Measurements from ENCODE around the gene C3orf49. TPM values are rescaled to one million over a fixed set of nuclear protein-coding genes. Genes with fewer than 3 reads are reported as not detected.

Gene C3orf49
- total RNA-seq, 3 donors from 2014 or later, result not detected

- no peaks in the 10 kb centered on the region for H3K9me3 ChIP-seq
- H3K4me3 ChIP-seq, result no peak overlapping the region
- DNase-seq (no peak), ATAC-seq (no peak)
- intact Hi-C loops (cut with DNase I, micrococcal nuclease), result no loop called here
- peaks cover 6% of the 10 kb centered on the region for H3K4me1 ChIP-seq (ENCODE audit: low read depth)
- TF ChIP-seq, protein P1, sequence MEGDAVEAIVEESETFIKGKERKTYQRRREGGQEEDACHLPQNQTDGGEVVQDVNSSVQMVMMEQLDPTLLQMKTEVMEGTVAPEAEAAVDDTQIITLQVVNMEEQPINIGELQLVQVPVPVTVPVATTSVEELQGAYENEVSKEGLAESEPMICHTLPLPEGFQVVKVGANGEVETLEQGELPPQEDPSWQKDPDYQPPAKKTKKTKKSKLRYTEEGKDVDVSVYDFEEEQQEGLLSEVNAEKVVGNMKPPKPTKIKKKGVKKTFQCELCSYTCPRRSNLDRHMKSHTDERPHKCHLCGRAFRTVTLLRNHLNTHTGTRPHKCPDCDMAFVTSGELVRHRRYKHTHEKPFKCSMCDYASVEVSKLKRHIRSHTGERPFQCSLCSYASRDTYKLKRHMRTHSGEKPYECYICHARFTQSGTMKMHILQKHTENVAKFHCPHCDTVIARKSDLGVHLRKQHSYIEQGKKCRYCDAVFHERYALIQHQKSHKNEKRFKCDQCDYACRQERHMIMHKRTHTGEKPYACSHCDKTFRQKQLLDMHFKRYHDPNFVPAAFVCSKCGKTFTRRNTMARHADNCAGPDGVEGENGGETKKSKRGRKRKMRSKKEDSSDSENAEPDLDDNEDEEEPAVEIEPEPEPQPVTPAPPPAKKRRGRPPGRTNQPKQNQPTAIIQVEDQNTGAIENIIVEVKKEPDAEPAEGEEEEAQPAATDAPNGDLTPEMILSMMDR (IDR thresholded peaks at IDR 0.05), result no peak
- H3K36me3 ChIP-seq (ENCODE audit: low read depth), result no peaks in the 10 kb centered on the region
Measured at GRCh38 chr3:63814237-63814636, 4.9 kb upstream of the C3orf49 start.

GRCh38 chr3:63817225-63817624 lies 1.9 kb upstream of the C3orf49 start:
- intact Hi-C loops (cut with DNase I, micrococcal nuclease), result loop anchor here in 1 of 2 donors (5.0 kb wide), 1 partner anchor 465 kb away; no protein-coding TSS in a partner anchor
- DNase-seq, result peak in 1 of 3 donors; percentile 3
- TF ChIP-seq, protein P1 (IDR thresholded peaks at IDR 0.05), result no peak

DNA sequence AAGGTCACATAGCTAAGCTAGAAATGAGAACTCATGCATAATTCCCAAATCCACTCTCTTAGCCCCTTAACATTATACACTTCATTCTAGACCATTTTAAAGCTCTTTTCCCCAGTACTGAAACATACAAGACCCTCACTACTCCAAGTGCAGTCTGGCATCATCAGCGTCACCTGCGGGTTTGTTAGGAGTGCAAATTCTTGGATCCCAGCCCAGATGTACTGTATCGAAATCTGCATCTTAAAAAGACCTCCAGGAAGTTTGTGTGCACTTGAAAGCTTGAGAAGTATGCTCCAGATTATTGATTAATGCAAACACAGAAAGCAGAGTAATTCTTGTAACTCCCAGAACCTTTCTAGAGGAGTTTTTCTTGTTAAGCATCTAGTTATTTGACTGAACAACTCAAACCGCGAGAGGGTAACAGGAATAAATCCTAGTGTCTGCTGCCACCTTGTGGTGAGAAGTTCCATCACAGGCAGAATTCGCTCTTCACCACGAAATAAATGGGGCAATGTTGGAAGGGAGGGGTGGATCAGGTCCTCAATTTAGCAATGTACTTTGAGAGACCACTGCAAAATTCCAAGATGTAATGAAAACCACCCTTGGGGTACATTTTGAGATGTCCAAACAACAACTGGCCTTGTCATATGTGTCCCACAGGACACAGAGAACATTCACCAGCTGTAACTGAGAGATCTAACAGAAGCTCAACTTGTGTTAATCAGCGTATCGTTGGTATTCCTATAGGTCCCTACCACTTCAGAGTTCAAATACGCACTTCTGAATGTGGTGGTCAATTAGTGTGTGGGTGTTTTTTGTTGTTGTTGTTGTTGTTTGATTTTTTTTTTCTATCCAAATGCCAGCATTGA lies 583 bp upstream of the C3orf49 start:
- Histone ChIP-seq H3K4me1 (ENCODE audit: low read depth) (peaks cover 6% of the 10 kb centered on the region), H3K4me3 (no peak overlapping the region), H3K36me3 (ENCODE audit: low read depth) (no peaks in the 10 kb centered on the region), H3K9me3 (no peaks in the 10 kb centered on the region)
- intact Hi-C loops (cut with DNase I, micrococcal nuclease), result loop anchor here in 1 of 2 donors (5.0 kb wide), 1 partner anchor 466 kb away; no protein-coding TSS in a partner anchor
- ATAC-seq, result peak; percentile 81
- TF ChIP-seq, protein P1 (IDR thresholded peaks at IDR 0.05), result peak; percentile 47
- peak in 2 of 3 donors; percentile 38 to 86 for DNase-seq

More at GRCh38 chr3:63817225-63817624, 1.9 kb upstream of the C3orf49 start:
- no peaks in the 10 kb centered on the region for H3K36me3 ChIP-seq (ENCODE audit: low read depth)
- peak; percentile 84 for ATAC-seq
- H3K4me3 ChIP-seq, result no peak overlapping the region
- peaks cover 6% of the 10 kb centered on the region for H3K4me1 ChIP-seq (ENCODE audit: low read depth)
- no peaks in the 10 kb centered on the region for H3K9me3 ChIP-seq

GRCh38 chr3:63824309-63824708 lies 5.2 kb downstream of the C3orf49 start:
- no peaks in the 10 kb centered on the region for H3K9me3 ChIP-seq
- ATAC-seq, result no peak
- intact Hi-C loops (cut with DNase I, micrococcal nuclease), result no loop called here
- no peak for DNase-seq
- H3K36me3 ChIP-seq (ENCODE audit: low read depth), result no peaks in the 10 kb centered on the region
- H3K4me1 ChIP-seq (ENCODE audit: low read depth), result no peaks in the 10 kb centered on the region
- no peak overlapping the region for H3K4me3 ChIP-seq
- TF ChIP-seq, protein P1 (IDR thresholded peaks at IDR 0.05), result no peak

- H3K9me3 ChIP-seq, result no peaks in the 10 kb centered on the region
- H3K4me1 ChIP-seq (ENCODE audit: low read depth), result no peaks in the 10 kb centered on the region
- ATAC-seq (no peak), DNase-seq (no peak)
- H3K36me3 ChIP-seq (ENCODE audit: low read depth), result peaks cover 7% of the 10 kb centered on the region
- intact Hi-C loops (cut with DNase I, micrococcal nuclease), result no loop called here
- TF ChIP-seq, protein P1 (IDR thresholded peaks at IDR 0.05), result no peak
- H3K4me3 ChIP-seq, result no peak overlapping the region
Measured at GRCh38 chr3:63830526-63830925, 11.4 kb downstream of the C3orf49 start.

Data from mucosa of descending colon (tissue), 3 donors.